HepG2 (cell line): Measurements from ENCODE around the gene ARMH1. TPM values are rescaled to one million over a fixed set of nuclear protein-coding genes. Genes with fewer than 3 reads are reported as not detected.

Experiments used
- ARNT2 ChIP-seq: sonication (generic); formaldehyde crosslinking; IDR thresholded peaks from 2 replicates; pipeline ENCODE4 v1.8.0; 2022; ENCODE audit warnings: mild to moderate bottlenecking, low read depth, missing genetic modification reagents, moderate library complexity
- MBD4 ChIP-seq: IDR thresholded peaks from 2 replicates; pipeline ENCODE4 v1.6.1; 2012; ENCODE audit warnings: low read length, inconsistent platforms, borderline replicate concordance
- MLX ChIP-seq: IDR thresholded peaks from 2 replicates; pipeline ENCODE4 v1.6.1; 2016
- MLXIP ChIP-seq: sonication (generic); formaldehyde crosslinking; IDR thresholded peaks from 2 replicates; pipeline ENCODE4 v1.9.0; 2021; ENCODE audit warnings: missing genetic modification reagents, borderline replicate concordance
- NCOR1 ChIP-seq: fragments of 200-600 bp; sonication (generic); IDR thresholded peaks from 2 replicates; pipeline ENCODE4 v1.7.0; 2017; ENCODE audit warnings: antibody characterized with exemption, low read length, borderline replicate concordance
- RERE ChIP-seq: IDR thresholded peaks from 2 replicates; pipeline ENCODE4 v1.6.1; 2016; ENCODE audit warnings: low read depth, missing genetic modification reagents, missing compliant biosample characterization
- SETDB1 ChIP-seq: sonication (generic); formaldehyde crosslinking; IDR thresholded peaks from 2 replicates; pipeline ENCODE4 v1.5.1; 2020; ENCODE audit warnings: missing genetic modification reagents, mild to moderate bottlenecking, borderline replicate concordance
- SNAPC4 ChIP-seq: sonication (generic); formaldehyde crosslinking; IDR thresholded peaks from 2 replicates; pipeline ENCODE4 v1.4.0; 2020; ENCODE audit warnings: mild to moderate bottlenecking, missing genetic modification reagents
- ZNF121 ChIP-seq: sonication (generic); formaldehyde crosslinking; IDR thresholded peaks from 2 replicates; pipeline ENCODE4 v1.5.0; 2020; ENCODE audit warnings: mild to moderate bottlenecking, missing genetic modification reagents
- ZNF33B ChIP-seq: sonication (generic); formaldehyde crosslinking; IDR thresholded peaks from 2 replicates; pipeline ENCODE4 v1.5.1; 2020; ENCODE audit warnings: mild to moderate bottlenecking, missing genetic modification reagents
- ZNF772 ChIP-seq: sonication (generic); formaldehyde crosslinking; IDR thresholded peaks from 2 replicates; pipeline ENCODE4 v1.5.0; 2020; ENCODE audit warnings: mild to moderate bottlenecking, missing genetic modification reagents
- ZSCAN22 ChIP-seq: sonication (generic); formaldehyde crosslinking; IDR thresholded peaks from 2 replicates; pipeline ENCODE4 v1.4.0; 2020; ENCODE audit warnings: mild to moderate bottlenecking, missing genetic modification reagents
- polyA plus RNA-seq, 8 experiments: library from polyadenylated mRNA; depleted of rRNA in 3 of 8; stranded (reverse) in 7 of 8; unstranded in 1 of 8; fragments of >200 nt; fragmentation: Illumina TruSeq in 4 of 8; extraction: Trizol in 4 of 8; gene quantifications; 2 replicates each; pipeline versions ENCODE4 v1.2.1 to v1.2.3, GENCODE V29; 2011 to 2016; ENCODE audit warnings: low read depth in 4 of 8, missing spikeins in 1 of 8, mixed read lengths in 1 of 8; ENCODE audit not compliant: insufficient read depth in 1 of 8
- total RNA-seq, 5 experiments: library from RNA; depleted of rRNA; stranded (reverse); fragments of >200 nt; fragmentation: Illumina TruSeq; extraction: Trizol; gene quantifications; 2 replicates each; pipeline ENCODE4 v1.2.3, GENCODE V29; 2016; ENCODE audit warnings: low read depth in 1 of 5

The ARMH1 gene
- total and polyA plus RNA-seq, 2 of the 13 experiments (the other 11 are each of a cell fraction or from before 2014, with no cell fraction given) = 0.69 TPM; not detected in 1

- TF ChIP-seq SNAPC4 (CRISPR knock-in tag) (no peak), ZSCAN22 (CRISPR knock-in tag) (no peak), ARNT2 (CRISPR knock-in tag) (no peak), ZNF772 (CRISPR knock-in tag) (peak; percentile 62; the same call in 1 of the 2 replicates), MLX (CRISPR knock-in tag) (peak; percentile 83; the same call in 1 of the 2 replicates), RERE (peak; percentile 88), MLXIP (CRISPR knock-in tag) (no peak), ZNF33B (no peak), ZNF121 (CRISPR knock-in tag) (peak; percentile 88), SETDB1 (CRISPR knock-in tag) (no peak), MBD4 (no peak), NCOR1 (peak; percentile 88; the same call in 1 of the 2 replicates)
Observed at GRCh38 chr1:44681905-44682882, 7.7 kb downstream of the ARMH1 start (continued).
